ENCODE data around the gene SCFD2. TPM values are rescaled to one million over a fixed set of nuclear protein-coding genes. Genes with fewer than 3 reads are reported as not detected.

SCFD2 gene
- polyA plus RNA-seq, 1 of the 3 experiments (the other 2 are of a cell fraction) = 14.1 TPM

- no peaks in the 10 kb centered on the region for H3K36me3 ChIP-seq (replicated peaks in 1 of 2; ENCODE audit: control insufficient read depth in 1 of 2, insufficient read depth in 2 of 2, low read length in 1 of 2)
- no peak overlapping the region for H2AFZ ChIP-seq (ENCODE audit: low read depth)
- peaks cover 15% of the 10 kb centered on the region for H3F3A ChIP-seq (replicated peaks; ENCODE audit: insufficient read depth)
- TF ChIP-seq FOSL2 (IDR thresholded peaks at IDR 0.05; ENCODE audit: borderline replicate concordance, low read depth) = no peak
- no peak for TF ChIP-seq CTCF (IDR thresholded peaks at IDR 0.05)
- no peak for TF ChIP-seq FOXM1 (IDR thresholded peaks at IDR 0.05; ENCODE audit: low read depth)
- no peak for TF ChIP-seq REST (IDR thresholded peaks at IDR 0.05; ENCODE audit: low read depth, low read length)
- TF ChIP-seq RCOR1 (IDR thresholded peaks at IDR 0.05; ENCODE audit: low read length) = no peak
- H3K27ac ChIP-seq (ENCODE audit: low read depth in 2 of 2, low read length in 1 of 2) = no peak overlapping the region
- H3K4me1 ChIP-seq (ENCODE audit: control insufficient read depth in 1 of 2, insufficient read depth in 2 of 2, low read depth in 1 of 2, low read length in 1 of 2) = peaks cover 0 to 6% of the 10 kb centered on the region in 2 experiments; a peak in 2 of 4 replicates
- DNase-seq = no peak
- ChIA-PET POLR2A (no interaction called here), CTCF (interaction anchor here (0.7 to 0.9 kb wide), 2 partner anchors 721 to 1027 kb away, joined by 3 read pairs; no protein-coding TSS in a partner anchor)
- 93% methylated on average over 4 of the region's 4 CpGs for WGBS (ENCODE audit: low lambda C conversion rate)
- H4K20me1 ChIP-seq (ENCODE audit: insufficient read depth) = no peaks in the 10 kb centered on the region
- no peaks in the 10 kb centered on the region for H3K9me2 ChIP-seq
- no peaks in the 10 kb centered on the region for H3K9me3 ChIP-seq
- no peak overlapping the region for H3K4me3 ChIP-seq (ENCODE audit: low read depth in 2 of 2, low read length in 1 of 2)
- H3K9ac ChIP-seq = no peak overlapping the region
- no peaks in the 10 kb centered on the region for H3K27me3 ChIP-seq (ENCODE audit: insufficient read depth)
- 0 out of 2 replicates have a peak, but pooled peaks cover 3% of the 10 kb centered on the region for H3K79me2 ChIP-seq (ENCODE audit: insufficient read depth)
- H3K4me2 ChIP-seq = no peak overlapping the region
Measured at GRCh38 chr4:53186714-53187358, 179.0 kb downstream of the SCFD2 start.

GRCh38 chr4:53185869-53186585, 179.8 kb downstream of the SCFD2 start:
- Histone ChIP-seq H3K4me1 (ENCODE audit: control insufficient read depth in 1 of 2, insufficient read depth in 2 of 2, low read depth in 1 of 2, low read length in 1 of 2) (peaks cover 0 to 6% of the 10 kb centered on the region in 2 experiments; a peak in 2 of 4 replicates), H3K27me3 (ENCODE audit: insufficient read depth) (no peaks in the 10 kb centered on the region), H3K4me3 (ENCODE audit: low read depth in 2 of 2, low read length in 1 of 2) (no peak overlapping the region), H3K4me2 (no peak overlapping the region), H3K79me2 (ENCODE audit: insufficient read depth) (0 out of 2 replicates have a peak, but pooled peaks cover 3% of the 10 kb centered on the region), H3F3A (replicated peaks; ENCODE audit: insufficient read depth) (peaks cover 15% of the 10 kb centered on the region), H2AFZ (ENCODE audit: low read depth) (no peak overlapping the region), H3K36me3 (replicated peaks in 1 of 2; ENCODE audit: control insufficient read depth in 1 of 2, insufficient read depth in 2 of 2, low read length in 1 of 2) (no peaks in the 10 kb centered on the region), H3K27ac (ENCODE audit: low read depth in 2 of 2, low read length in 1 of 2) (no peak overlapping the region), H3K9me3 (no peaks in the 10 kb centered on the region), H4K20me1 (ENCODE audit: insufficient read depth) (no peaks in the 10 kb centered on the region), H3K9me2 (no peaks in the 10 kb centered on the region), H3K9ac (no peak overlapping the region)
- CTCF ChIA-PET = interaction anchor here (0.9 kb wide), 1 partner anchor 722 kb away, joined by 3 read pairs; no protein-coding TSS in a partner anchor
- POLR2A ChIA-PET = no interaction called here
- DNase-seq = no peak
- 96% methylated on average over 4 of the region's 4 CpGs for WGBS (ENCODE audit: low lambda C conversion rate)
- TF ChIP-seq USF1 (IDR thresholded peaks at IDR 0.05; ENCODE audit: borderline replicate concordance, low read depth) (no peak), TEAD4 (IDR thresholded peaks at IDR 0.05; ENCODE audit: borderline replicate concordance, insufficient read depth) (no peak), EZH2phosphoT487 (IDR thresholded peaks at IDR 0.05; ENCODE audit: borderline replicate concordance, low read depth) (no peak), GATA2 (CRISPR knock-in tag; IDR thresholded peaks at IDR 0.05) (no peak), MEF2A (IDR thresholded peaks at IDR 0.05; ENCODE audit: borderline replicate concordance, low read depth) (no peak), GABPA (IDR thresholded peaks at IDR 0.05; ENCODE audit: low read depth) (no peak), MXI1 (IDR thresholded peaks at IDR 0.05; ENCODE audit: low read depth, low read length) (no peak), FOXM1 (IDR thresholded peaks at IDR 0.05; ENCODE audit: low read depth) (no peak), CTCF (IDR thresholded peaks at IDR 0.05) (no peak)
